Pancreas (tissue), 10 donors: ENCODE data around the gene TDP1. TPM values are rescaled to one million over a fixed set of nuclear protein-coding genes. Genes with fewer than 3 reads are reported as not detected.

Source experiments
- ATAC-seq, 4 donors: fragments of 200-7000 bp; cut with Tn5 transposase; one replicate each; pipeline versions ENCODE4 v1.8.0 to v1.9.1; 2020; ENCODE audit warnings: mild to moderate bottlenecking in 4 of 4, moderate library complexity in 4 of 4
- DNase-seq, 6 donors: peaks; one replicate each; pipeline ENCODE4 v3.0.0-alpha.2; 2020
- FAIRE-seq: peaks from 2 replicates; lab custom pipeline; 2012; peaks lifted over from hg19 to GRCh38; lab: Jason Lieb, UNC
- H3K27ac ChIP-seq, 4 donors: fragments of 200-600 bp; sonication (generic); 1 replicate in 3 of 4; 2 replicates in 1 of 4; pipeline versions ENCODE4 v1.5.0 to v1.8.0; 2020
- H3K27me3 ChIP-seq, 4 donors: fragments of 200-600 bp; one replicate each; pipeline ENCODE4 v1.8.0; 2021
- H3K36me3 ChIP-seq, 3 donors: fragments of 200-600 bp; sonication (generic) in 1 of 3; one replicate each; pipeline versions ENCODE4 v1.5.0 to v1.8.0; 2020 to 2021
- H3K4me1 ChIP-seq, 3 donors: fragments of 200-600 bp; one replicate each; pipeline ENCODE4 v1.8.0; 2021
- H3K4me3 ChIP-seq, 4 donors: fragments of 200-600 bp; sonication (generic) in 2 of 4; one replicate each; pipeline versions ENCODE4 v1.5.0 to v1.8.0; 2020 to 2021
- H3K9me3 ChIP-seq, 4 donors: fragments of 200-600 bp; one replicate each; pipeline ENCODE4 v1.8.0; 2021
- CTCF ChIP-seq, 4 donors: fragments of 200-600 bp; sonication (generic) in 3 of 4; IDR thresholded peaks; one replicate each; pipeline versions ENCODE4 v1.5.0 to v1.8.0; 2021; ENCODE audit warnings: antibody characterized with exemption in 4 of 4
- WGBS, 2 donors: extraction: QIAGEN DNeasy Blood & Tissue Kit; methylation state at CpG; one replicate each; pipeline ENCODE4 v1.1.7; 2013; 5-methylcytosine and 5-hydroxymethylcytosine counted together
- intact Hi-C, 3 donors: fragments of 100-400 bp; cut with DNase I; formaldehyde crosslinking; loops; one replicate each; pipeline versions ENCODE4 v1.11.1 to v1.14.2; 2022
- polyA plus RNA-seq, 2 donors: library from polyadenylated mRNA; stranded (reverse); fragments of 200-250 nt; gene quantifications; one replicate each; pipeline ENCODE4 v1.2.3, GENCODE V29; 2013
- total RNA-seq, 6 donors: library from RNA; stranded (reverse); fragmentation: NEBNext Ultra II Directional in 4 of 6; extraction: Animal tissue kit (Norgen Biotek cat#: 25700) in 4 of 6; gene quantifications; one replicate each; pipeline versions ENCODE4 v1.2.1 to v1.2.4, GENCODE V29; 2021 to 2023
- donor health status: healthy with polysubstance abuse.
- donor health status: DM: no; HTN: no; CAD: no; lungs with moderate emphysema.
- donor health status: DM: no; HTN: no; CAD: no.
- donor health status: control.
- donor health status: control.
- donor health status: Bipolar disorder and iron deficiency.
- donor health status: DM: yes; HTN: yes; CAD: no.
- donor health status: DM: no; HTN: no; CAD: no.
- donor health status: DM: no; HTN: no; CAD: no.
- donor health status: DM: yes; HTN: yes; CAD: no.

The TDP1 gene
- total and polyA plus RNA-seq, 8 donors = 2.2 to 9.5 (median 5.8) TPM

GRCh38 chr14:90091393-90091792 is 135.7 kb downstream of the TDP1 start:
- FAIRE-seq = no peak
- H3K27ac ChIP-seq = no peak overlapping the region
- intact Hi-C loops = no loop called here

GRCh38 chr14:90093942-90094595 is 138.3 kb downstream of the TDP1 start:
- WGBS, 2 donors = 39 to 51% methylated on average over 2 of the region's 2 CpGs
- intact Hi-C loops = no loop called here
- Histone ChIP-seq H3K36me3 (no peaks in the 10 kb centered on the region), H3K27ac (no peak overlapping the region), H3K9me3 (no peaks in the 10 kb centered on the region), H3K4me3 (no peak overlapping the region), H3K27me3 (no peaks in the 10 kb centered on the region), H3K4me1 (no peaks in the 10 kb centered on the region)
- FAIRE-seq (no peak), DNase-seq (no peak), ATAC-seq (no peak)
- no peak for TF ChIP-seq CTCF (IDR thresholded peaks at IDR 0.05)

More at GRCh38 chr14:90091393-90091792, 135.7 kb downstream of the TDP1 start:
- TF ChIP-seq CTCF (IDR thresholded peaks at IDR 0.05) = no peak
- Histone ChIP-seq H3K9me3 (no peaks in the 10 kb centered on the region), H3K4me3 (no peak overlapping the region), H3K27me3 (no peaks in the 10 kb centered on the region), H3K36me3 (no peaks in the 10 kb centered on the region), H3K4me1 (no peaks in the 10 kb centered on the region)
- no peak for ATAC-seq
- DNase-seq = no peak
- WGBS, 2 donors = 28 to 43% methylated on average over 1 of the region's 1 CpG

Other genes with a start within 250 kb of the TDP1 start
- 1 to 10 TPM; 1.7 to 5.8 (median 2.6) TPM for gene EFCAB11, start 1.2 kb upstream of the TDP1 start, total RNA-seq
- 1 to 10 TPM; 1.3 to 3.8 TPM for gene EFCAB11, start 1.2 kb upstream of the TDP1 start, polyA plus RNA-seq
- under 1 TPM in 4 of 6 donors, not detected in 2; 0.09 to 0.97 (median 0.35) TPM for gene KCNK13, start 106.1 kb downstream of the TDP1 start, total RNA-seq
- under 1 TPM; 0.08 to 0.12 TPM for gene KCNK13, start 106.1 kb downstream of the TDP1 start, polyA plus RNA-seq